H9 (cell line): ENCODE results near the gene IL1RL2. TPM values are rescaled to one million over a fixed set of nuclear protein-coding genes. Genes with fewer than 3 reads are reported as not detected.

Experiments used
- DNase-seq: peaks from one replicate; pipeline ENCODE4 v3.0.0-alpha.2; 2017
- H2AFZ ChIP-seq: one replicate; pipeline ENCODE4 v1.6.1; 2013; ENCODE audit warnings: mild to moderate bottlenecking, low read length, control low read depth, moderate library complexity
- H2AK5ac ChIP-seq: 2 replicates; pipeline ENCODE4 v1.6.1; 2013; ENCODE audit warnings: low read length, control low read depth, mixed read lengths; ENCODE audit not compliant: insufficient read length
- H2BK120ac ChIP-seq: one replicate; pipeline ENCODE4 v1.6.1; 2013; ENCODE audit warnings: low read depth, mild to moderate bottlenecking, low read length, control low read depth, inconsistent platforms; ENCODE audit not compliant: poor library complexity, severe bottlenecking
- H2BK12ac ChIP-seq: 2 replicates; pipeline ENCODE4 v1.6.1; 2013; ENCODE audit warnings: low read length, control low read depth, mixed read lengths, low read depth; ENCODE audit not compliant: insufficient read length
- H2BK15ac ChIP-seq: 2 replicates; pipeline ENCODE4 v1.6.1; 2013; ENCODE audit warnings: low read depth, low read length, control low read depth
- H2BK20ac ChIP-seq: one replicate; pipeline ENCODE4 v1.6.1; 2013; ENCODE audit warnings: low read depth, mild to moderate bottlenecking, low read length, control low read depth, inconsistent platforms; ENCODE audit not compliant: poor library complexity, severe bottlenecking
- H2BK5ac ChIP-seq: 2 replicates; pipeline ENCODE4 v1.6.1; 2013; ENCODE audit warnings: low read length, control low read depth, mixed read lengths; ENCODE audit not compliant: insufficient read length
- H3K14ac ChIP-seq: 2 replicates; pipeline ENCODE4 v1.6.1; 2013; ENCODE audit warnings: low read length, control low read depth; ENCODE audit not compliant: insufficient read depth
- H3K18ac ChIP-seq: 2 replicates; pipeline ENCODE4 v1.6.1; 2013; ENCODE audit warnings: low read depth, mild to moderate bottlenecking, mixed read lengths, low read length, control low read depth; ENCODE audit not compliant: insufficient read length
- H3K23ac ChIP-seq: 2 replicates; pipeline ENCODE4 v1.6.1; 2013; ENCODE audit warnings: low read length, control low read depth, mixed read lengths, low read depth; ENCODE audit not compliant: insufficient read length
- H3K23me2 ChIP-seq: 2 replicates; pipeline ENCODE4 v1.6.1; 2013; ENCODE audit warnings: low read depth, mild to moderate bottlenecking, mixed read lengths, low read length, control low read depth; ENCODE audit not compliant: insufficient read length, poor library complexity, severe bottlenecking
- H3K27ac ChIP-seq: 2 replicates; pipeline ENCODE4 v1.5.1; 2013; ENCODE audit warnings: low read length, control low read depth, mixed read lengths, low read depth; ENCODE audit not compliant: insufficient read length
- H3K27me3 ChIP-seq: 2 replicates; pipeline ENCODE4 v1.6.1; 2013; ENCODE audit warnings: low read length, control low read depth, inconsistent platforms; ENCODE audit not compliant: insufficient read depth
- H3K4ac ChIP-seq: 2 replicates; pipeline ENCODE4 v1.6.1; 2013; ENCODE audit warnings: low read depth, mild to moderate bottlenecking, control low read depth, inconsistent platforms, low read length, moderate library complexity
- H3K4me1 ChIP-seq: 2 replicates; pipeline ENCODE4 v1.6.1; 2013; ENCODE audit warnings: low read length, control low read depth, inconsistent platforms; ENCODE audit not compliant: insufficient read depth
- H3K4me2 ChIP-seq: 2 replicates; pipeline ENCODE4 v1.6.1; 2013; ENCODE audit warnings: low read length, control low read depth, mixed read lengths; ENCODE audit not compliant: insufficient read length, insufficient read depth
- H3K56ac ChIP-seq: 2 replicates; pipeline ENCODE4 v1.6.1; 2013; ENCODE audit warnings: low read depth, mild to moderate bottlenecking, mixed read lengths, low read length, control low read depth; ENCODE audit not compliant: insufficient read length
- H3K79me1 ChIP-seq: 2 replicates; pipeline ENCODE4 v1.6.1; 2013; ENCODE audit warnings: low read depth, mild to moderate bottlenecking, moderate library complexity, low read length, control low read depth, inconsistent platforms; ENCODE audit not compliant: insufficient read depth, poor library complexity, severe bottlenecking
- H3K79me2 ChIP-seq: 2 replicates; pipeline ENCODE4 v1.6.1; 2013; ENCODE audit warnings: low read length, control low read depth, inconsistent platforms; ENCODE audit not compliant: insufficient read depth
- H3K9ac ChIP-seq: 2 replicates; pipeline ENCODE4 v1.6.1; 2013; ENCODE audit warnings: low read length, control low read depth, mixed read lengths; ENCODE audit not compliant: insufficient read length; ENCODE audit errors: extremely low read depth
- H3K9me3 ChIP-seq: one replicate; pipeline ENCODE4 v1.6.1; 2013; ENCODE audit warnings: low read depth, low read length, inconsistent platforms; ENCODE audit not compliant: control insufficient read depth
- H3T11ph ChIP-seq: one replicate; pipeline ENCODE4 v1.6.1; 2013; ENCODE audit warnings: mild to moderate bottlenecking, low read length, control low read depth, inconsistent platforms
- H4K20me1 ChIP-seq: one replicate; pipeline ENCODE4 v1.6.1; 2013; ENCODE audit not compliant: control insufficient read depth, insufficient read length, insufficient read depth
- H4K5ac ChIP-seq: 2 replicates; pipeline ENCODE4 v1.6.1; 2013; ENCODE audit warnings: low read depth, mild to moderate bottlenecking, mixed read lengths, low read length, control low read depth; ENCODE audit not compliant: insufficient read length
- H4K8ac ChIP-seq: replicated peaks from 2 replicates; pipeline ENCODE4 v1.6.1; 2013; ENCODE audit warnings: low read length, control low read depth, mixed read lengths, low read depth; ENCODE audit not compliant: insufficient read length
- H4K91ac ChIP-seq: 2 replicates; pipeline ENCODE4 v1.6.1; 2013; ENCODE audit warnings: low read depth, mild to moderate bottlenecking, moderate library complexity, mixed read lengths, low read length, control low read depth; ENCODE audit not compliant: insufficient read length
- H3K27ac Mint-ChIP-seq, 3 experiments: 2 replicates in 2 of 3; 3 replicates in 1 of 3; pipeline ENCODE4 v1.8.0; 2020 to 2021; ENCODE audit warnings: mixed read lengths in 3 of 3, mild to moderate bottlenecking in 1 of 3, moderate library complexity in 1 of 3
- H3K27me3 Mint-ChIP-seq: 2 replicates; pipeline ENCODE4 v1.8.0; 2021; ENCODE audit warnings: low read depth, mild to moderate bottlenecking, moderate library complexity, mixed read lengths
- H3K36me3 Mint-ChIP-seq, 3 experiments: 2 replicates in 2 of 3; 3 replicates in 1 of 3; pipeline ENCODE4 v1.8.0; 2020 to 2021; ENCODE audit warnings: low read depth in 3 of 3, mixed read lengths in 3 of 3; ENCODE audit not compliant: insufficient read depth in 1 of 3
- H3K4me1 Mint-ChIP-seq, 2 experiments: 2 replicates each; pipeline ENCODE4 v1.8.0; 2020; ENCODE audit warnings: mixed read lengths in 2 of 2
- H3K4me3 Mint-ChIP-seq, 2 experiments: 2 replicates in 1 of 2; 3 replicates in 1 of 2; pipeline ENCODE4 v1.8.0; 2020 to 2021; ENCODE audit warnings: mild to moderate bottlenecking in 2 of 2, mixed read lengths in 2 of 2, moderate library complexity in 1 of 2
- H3K9me3 Mint-ChIP-seq, 2 experiments: 2 replicates in 1 of 2; 3 replicates in 1 of 2; pipeline ENCODE4 v1.8.0; 2020; ENCODE audit warnings: mild to moderate bottlenecking in 2 of 2, mixed read lengths in 2 of 2, moderate library complexity in 1 of 2
- CTCF ChIP-seq: fragments of 200-600 bp; sonication (generic); conservative IDR thresholded peaks from 3 replicates; pipeline ENCODE4 v1.8.0; 2021; ENCODE audit warnings: antibody characterized with exemption, mild to moderate bottlenecking
- WGBS: extraction: QIAGEN DNeasy Blood & Tissue Kit; methylation state at CpG from one replicate; pipeline ENCODE4 v1.1.7; 2013; ENCODE audit warnings: missing lambda C conversion rate, low lambda C conversion rate, mixed read lengths; ENCODE audit not compliant: insufficient read length; ENCODE audit errors: extremely low coverage; 5-methylcytosine and 5-hydroxymethylcytosine counted together
- total RNA-seq: library from RNA; stranded (reverse); gene quantifications from 2 replicates; pipeline ENCODE4 v1.2.1, GENCODE V29; 2021

The IL1RL2 gene
- total RNA-seq, 1 experiment from 2014 or later, result not detected

DNA sequence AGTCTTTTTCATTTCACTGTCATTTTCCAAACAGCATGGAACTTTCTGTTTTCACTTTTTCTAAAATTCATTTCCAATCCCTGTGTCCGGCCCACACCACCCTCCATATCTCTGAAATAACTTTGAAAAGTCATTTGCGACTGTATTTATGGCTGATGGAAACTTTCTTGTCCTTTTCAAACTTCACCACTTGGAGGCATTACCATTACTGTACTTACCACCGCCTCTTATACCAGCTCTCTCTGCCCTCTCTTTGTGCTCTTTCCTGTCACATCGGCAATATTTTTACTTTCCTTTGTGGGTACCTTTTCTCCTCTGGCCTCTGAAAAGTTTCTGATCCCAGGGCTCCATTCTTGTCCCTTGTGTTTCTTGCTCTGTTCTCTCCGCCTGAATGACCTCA, 85.0 kb downstream of the IL1RL2 start:
- no peaks in the 10 kb centered on the region for H3K23me2 ChIP-seq
- no peak overlapping the region for H3T11ph ChIP-seq
- Mint-ChIP-seq H3K4me3 (no peak overlapping the region), H3K4me1 (no peaks in the 10 kb centered on the region), H3K9me3 (peaks cover 7 to 8% of the 10 kb centered on the region in 2 experiments), H3K27ac (no peak overlapping the region), H3K27me3 (peaks cover 7% of the 10 kb centered on the region), H3K36me3 (peaks cover 2 to 6% (median 4%) of the 10 kb centered on the region in 3 experiments; a peak in 4 of 7 replicates)
- H3K18ac ChIP-seq, result no peak overlapping the region
- H3K23ac ChIP-seq, result no peak overlapping the region
- H3K79me2 ChIP-seq, result no peaks in the 10 kb centered on the region
- H2BK5ac ChIP-seq, result no peak overlapping the region
- H3K9ac ChIP-seq, result no peak overlapping the region
- TF ChIP-seq CTCF, result no peak
- H2BK120ac ChIP-seq, result no peak overlapping the region
- H2BK20ac ChIP-seq, result no peak overlapping the region
- H3K9me3 ChIP-seq, result no peaks in the 10 kb centered on the region
- H3K4ac ChIP-seq, result no peak overlapping the region
- no peak for DNase-seq
- H2BK12ac ChIP-seq, result no peak overlapping the region
- H3K4me2 ChIP-seq, result no peak overlapping the region
- no peaks in the 10 kb centered on the region for H3K27me3 ChIP-seq
- no peak overlapping the region for H3K14ac ChIP-seq
- H2BK15ac ChIP-seq, result no peak overlapping the region
- H3K4me1 ChIP-seq, result no peaks in the 10 kb centered on the region
- no peak overlapping the region for H3K27ac ChIP-seq
- no CpG with 5 or more reads among the region's 5 CpGs for WGBS
- H4K5ac ChIP-seq, result no peak overlapping the region
- no peaks in the 10 kb centered on the region for H3K79me1 ChIP-seq
- no peak overlapping the region for H4K91ac ChIP-seq
- H2AFZ ChIP-seq, result no peak overlapping the region
- H3K56ac ChIP-seq, result no peak overlapping the region
- H2AK5ac ChIP-seq, result no peak overlapping the region
- no peak overlapping the region for H4K8ac ChIP-seq
- no peaks in the 10 kb centered on the region for H4K20me1 ChIP-seq
